ENCODE measurements around the gene MCTP2.
A peak's percentile ranks its signal among the peaks of the same experiment; 100 is the strongest.

MCTP2 gene

GRCh38 chr15:94503293-94503692 lies 271.9 kb downstream of the MCTP2 start:
- TF ChIP-seq CTCF (IDR thresholded peaks at IDR 0.05; ENCODE audit: control insufficient read depth, insufficient read depth, low read depth, low read length, missing control alignments) = no peak
- no peak for DNase-seq (ENCODE audit: low read depth)
- H3K4me3 ChIP-seq (ENCODE audit: control insufficient read depth, low read depth, low read length) = no peak overlapping the region

GRCh38 chr15:94509259-94509658 lies 277.9 kb downstream of the MCTP2 start:
- no peak overlapping the region for H3K4me3 ChIP-seq (ENCODE audit: control insufficient read depth, low read depth, low read length)
- no peak for DNase-seq (ENCODE audit: low read depth)
- no peak for TF ChIP-seq CTCF (IDR thresholded peaks at IDR 0.05; ENCODE audit: control insufficient read depth, insufficient read depth, low read depth, low read length, missing control alignments)

- TF ChIP-seq CTCF (IDR thresholded peaks at IDR 0.05; ENCODE audit: control insufficient read depth, insufficient read depth, low read depth, low read length, missing control alignments) = no peak
- no peak for DNase-seq (ENCODE audit: low read depth)
- H3K4me3 ChIP-seq (ENCODE audit: control insufficient read depth, low read depth, low read length) = no peak overlapping the region
Measured at GRCh38 chr15:94522125-94522524, 290.8 kb downstream of the MCTP2 start.

- no peak for TF ChIP-seq CTCF (IDR thresholded peaks at IDR 0.05; ENCODE audit: control insufficient read depth, insufficient read depth, low read depth, low read length, missing control alignments)
- no peak for DNase-seq (ENCODE audit: low read depth)
- H3K4me3 ChIP-seq (ENCODE audit: control insufficient read depth, low read depth, low read length) = no peak overlapping the region
Measured at GRCh38 chr15:94523873-94524272, 292.5 kb downstream of the MCTP2 start.

- no peak overlapping the region for H3K4me3 ChIP-seq (ENCODE audit: control insufficient read depth, low read depth, low read length)
- TF ChIP-seq CTCF (IDR thresholded peaks at IDR 0.05; ENCODE audit: control insufficient read depth, insufficient read depth, low read depth, low read length, missing control alignments) = no peak
- no peak for DNase-seq (ENCODE audit: low read depth)
Measured at GRCh38 chr15:94524565-94524964, 293.2 kb downstream of the MCTP2 start.

GRCh38 chr15:94526071-94526689 lies 294.8 kb downstream of the MCTP2 start:
- H3K4me3 ChIP-seq (ENCODE audit: control insufficient read depth, low read depth, low read length) = no peak overlapping the region
- no peak for DNase-seq (ENCODE audit: low read depth)
- peak; percentile 8 for TF ChIP-seq CTCF (IDR thresholded peaks at IDR 0.05; ENCODE audit: control insufficient read depth, insufficient read depth, low read depth, low read length, missing control alignments)

GRCh38 chr15:94532226-94532625 lies 300.9 kb downstream of the MCTP2 start:
- TF ChIP-seq CTCF (IDR thresholded peaks at IDR 0.05; ENCODE audit: control insufficient read depth, insufficient read depth, low read depth, low read length, missing control alignments) = no peak
- DNase-seq (ENCODE audit: low read depth) = no peak
- H3K4me3 ChIP-seq (ENCODE audit: control insufficient read depth, low read depth, low read length) = no peak overlapping the region

Data from AG09309 (cell line).